IPS-15b (cell line): ENCODE data around the gene SOAT2.

Experiments used
- H3K27me3 ChIP-seq: one replicate; pipeline ENCODE4 v1.6.1; 2013; ENCODE audit warnings: low read length; ENCODE audit not compliant: control insufficient read depth, insufficient read depth
- H3K36me3 ChIP-seq: one replicate; pipeline ENCODE4 v1.6.1; 2013; ENCODE audit warnings: low read length; ENCODE audit not compliant: control insufficient read depth, insufficient read depth
- H3K4me1 ChIP-seq: one replicate; pipeline ENCODE4 v1.6.1; 2013; ENCODE audit warnings: mild to moderate bottlenecking, low read length; ENCODE audit not compliant: control insufficient read depth, insufficient read depth
- H3K4me3 ChIP-seq: one replicate; pipeline ENCODE4 v1.5.1; 2013; ENCODE audit warnings: low read depth, low read length
- H3K9ac ChIP-seq: one replicate; pipeline ENCODE4 v1.6.1; 2013; ENCODE audit warnings: low read depth, mild to moderate bottlenecking, low read length
- H3K9me3 ChIP-seq: one replicate; pipeline ENCODE4 v1.6.1; 2013; ENCODE audit warnings: mild to moderate bottlenecking, low read length; ENCODE audit not compliant: control insufficient read depth, insufficient read depth

Gene SOAT2

DNA sequence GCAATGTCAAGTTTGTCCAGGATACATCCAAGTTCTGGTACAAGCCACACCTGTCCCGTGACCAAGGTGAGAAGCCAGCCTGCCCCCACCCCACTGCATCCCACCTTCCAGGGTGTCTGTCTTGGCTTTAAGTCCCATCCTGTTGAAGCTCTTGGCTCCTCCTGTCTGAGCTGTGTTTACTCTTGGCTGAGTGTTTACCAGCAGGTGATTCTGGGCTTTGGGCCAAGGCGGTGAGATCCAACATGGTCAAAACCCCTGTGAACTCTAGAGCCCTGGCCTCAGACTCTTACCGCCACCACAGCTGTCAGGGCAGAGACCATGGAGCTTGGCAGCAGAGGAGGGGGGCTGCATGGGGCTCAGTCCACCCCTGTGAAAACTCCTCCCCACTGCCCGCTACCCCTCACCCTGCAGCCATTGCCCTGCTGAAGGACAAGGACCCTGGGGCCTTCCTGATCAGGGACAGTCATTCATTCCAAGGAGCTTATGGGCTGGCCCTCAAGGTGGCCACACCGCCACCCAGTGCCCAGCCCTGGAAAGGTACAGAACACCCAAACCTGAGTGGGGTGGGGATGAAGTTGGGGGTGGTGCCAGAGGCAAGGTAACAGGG, 41.8 kb upstream of the SOAT2 start:
- peaks cover 5% of the 10 kb centered on the region for H3K27me3 ChIP-seq
- no peak overlapping the region for H3K4me3 ChIP-seq
- H3K36me3 ChIP-seq = peaks cover 3% of the 10 kb centered on the region
- no peaks in the 10 kb centered on the region for H3K4me1 ChIP-seq
- no peak overlapping the region for H3K9ac ChIP-seq
- H3K9me3 ChIP-seq = no peaks in the 10 kb centered on the region

DNA sequence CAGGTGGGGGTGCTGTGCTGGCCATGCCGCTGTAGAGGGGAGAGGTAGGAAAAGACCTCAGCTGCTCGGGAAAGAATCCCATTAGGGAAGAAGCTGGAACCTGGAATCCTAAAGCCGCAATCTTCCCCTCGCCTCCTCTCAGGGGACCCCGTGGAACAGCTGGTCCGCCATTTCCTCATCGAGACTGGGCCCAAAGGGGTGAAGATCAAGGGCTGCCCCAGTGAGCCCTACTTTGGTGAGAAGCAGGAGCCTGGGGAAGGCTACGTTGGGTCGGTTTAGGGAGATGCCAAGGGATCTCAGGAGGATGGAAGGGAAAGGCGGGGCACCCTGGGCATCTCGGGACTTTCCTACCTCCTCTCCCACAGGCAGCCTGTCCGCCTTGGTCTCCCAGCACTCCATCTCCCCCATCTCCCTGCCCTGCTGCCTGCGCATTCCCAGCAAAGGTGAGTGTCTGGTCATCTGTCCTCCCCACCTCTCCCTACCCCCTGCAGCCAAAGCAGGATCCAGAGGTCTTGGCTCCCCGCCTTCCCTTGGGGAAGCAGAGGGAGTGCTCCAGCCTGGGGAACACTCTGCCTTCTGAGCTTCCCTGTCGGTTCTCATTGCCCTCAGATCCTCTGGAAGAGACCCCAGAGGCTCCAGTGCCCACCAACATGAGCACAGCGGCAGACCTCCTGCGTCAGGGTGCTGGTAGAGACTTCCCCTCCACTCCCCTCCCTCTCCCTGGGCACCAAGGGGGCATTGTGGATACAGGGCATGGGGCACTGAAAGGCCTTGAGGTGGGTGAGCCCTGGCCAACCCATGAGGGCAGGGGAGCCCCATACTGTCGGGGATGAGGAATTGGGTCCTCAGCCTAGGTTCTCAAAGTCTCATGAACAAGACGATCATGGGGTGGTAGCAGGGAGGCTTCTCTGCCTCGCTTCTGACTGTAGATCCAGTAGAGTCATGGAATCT, 41.0 kb upstream of the SOAT2 start:
- H3K27me3 ChIP-seq = peaks cover 5% of the 10 kb centered on the region
- H3K4me3 ChIP-seq = no peak overlapping the region
- no peaks in the 10 kb centered on the region for H3K4me1 ChIP-seq
- H3K9ac ChIP-seq = no peak overlapping the region
- H3K9me3 ChIP-seq = no peaks in the 10 kb centered on the region
- peaks cover 5% of the 10 kb centered on the region for H3K36me3 ChIP-seq

DNA sequence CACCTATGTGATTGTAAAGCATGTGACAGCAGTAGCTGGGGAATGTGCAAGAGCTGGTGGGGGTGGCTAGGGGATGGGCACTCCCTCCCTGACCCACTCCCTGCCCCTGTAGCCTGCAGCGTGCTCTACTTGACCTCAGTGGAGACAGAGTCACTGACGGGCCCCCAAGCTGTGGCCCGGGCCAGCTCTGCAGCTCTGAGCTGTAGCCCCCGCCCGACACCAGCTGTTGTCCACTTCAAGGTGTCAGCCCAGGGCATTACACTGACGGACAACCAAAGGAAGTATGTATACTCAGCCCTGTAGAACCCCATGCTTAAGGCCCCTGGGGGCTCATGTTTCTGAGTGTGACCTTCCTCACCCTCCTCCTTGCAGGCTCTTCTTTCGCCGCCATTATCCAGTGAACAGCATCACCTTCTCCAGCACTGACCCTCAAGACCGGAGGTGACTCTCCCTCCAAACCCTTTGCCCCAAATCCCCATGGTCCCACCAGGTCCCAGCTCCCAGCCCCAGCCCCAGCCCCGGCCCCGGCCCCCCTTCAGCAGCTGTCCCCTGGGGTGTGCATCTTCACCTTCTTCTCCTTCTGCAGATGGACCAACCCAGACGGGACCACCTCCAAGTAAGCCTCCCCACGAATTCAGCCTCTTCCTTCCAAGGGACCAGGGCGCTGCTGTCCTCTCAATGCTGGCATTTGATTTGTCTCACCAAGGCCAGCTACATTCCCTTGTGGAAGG, 40.1 kb upstream of the SOAT2 start:
- H3K4me3 ChIP-seq = no peak overlapping the region
- H3K9ac ChIP-seq = no peak overlapping the region
- no peaks in the 10 kb centered on the region for H3K27me3 ChIP-seq
- no peaks in the 10 kb centered on the region for H3K4me1 ChIP-seq
- H3K9me3 ChIP-seq = no peaks in the 10 kb centered on the region
- H3K36me3 ChIP-seq = peaks cover 5% of the 10 kb centered on the region

DNA sequence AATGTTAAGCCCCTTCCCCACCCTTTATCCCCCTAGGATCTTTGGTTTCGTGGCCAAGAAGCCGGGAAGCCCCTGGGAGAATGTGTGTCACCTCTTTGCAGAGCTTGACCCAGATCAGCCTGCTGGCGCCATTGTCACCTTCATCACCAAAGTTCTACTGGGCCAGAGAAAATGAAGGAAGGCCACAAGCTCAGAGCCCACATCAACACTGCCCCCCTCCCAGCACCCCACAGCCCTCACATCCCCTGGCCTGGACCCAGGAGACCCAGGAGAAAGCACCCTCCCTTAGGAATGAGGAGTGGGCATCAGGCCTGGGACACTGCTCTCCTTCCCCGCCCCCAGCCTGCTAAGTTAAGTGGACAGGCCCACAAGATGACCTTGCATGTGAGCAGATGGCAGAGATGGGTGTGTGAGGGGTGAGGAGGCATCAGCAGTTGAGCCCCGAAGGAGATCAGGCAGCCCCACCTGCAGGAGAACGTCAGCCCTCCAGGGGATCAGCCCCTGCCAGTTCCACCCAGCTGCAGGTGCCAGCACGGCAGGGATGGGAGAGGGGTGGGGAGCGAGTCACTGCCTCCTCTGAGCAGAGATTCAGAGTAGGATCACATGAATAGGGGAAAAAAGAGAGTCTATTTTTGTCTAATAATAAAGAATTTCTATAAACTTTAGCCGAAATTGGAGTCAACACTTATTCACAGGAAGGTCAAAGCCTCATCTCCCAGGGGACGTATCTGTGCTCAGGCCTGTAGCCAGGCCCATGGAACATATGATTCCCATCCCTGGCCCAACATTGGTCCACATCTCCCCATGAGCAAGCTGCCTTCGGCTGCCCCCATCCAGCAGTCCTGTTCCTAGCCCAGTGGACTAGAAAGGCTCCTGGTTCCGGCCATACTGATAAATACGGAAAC, 39.3 kb upstream of the SOAT2 start:
- peaks cover 5% of the 10 kb centered on the region for H3K36me3 ChIP-seq

DNA sequence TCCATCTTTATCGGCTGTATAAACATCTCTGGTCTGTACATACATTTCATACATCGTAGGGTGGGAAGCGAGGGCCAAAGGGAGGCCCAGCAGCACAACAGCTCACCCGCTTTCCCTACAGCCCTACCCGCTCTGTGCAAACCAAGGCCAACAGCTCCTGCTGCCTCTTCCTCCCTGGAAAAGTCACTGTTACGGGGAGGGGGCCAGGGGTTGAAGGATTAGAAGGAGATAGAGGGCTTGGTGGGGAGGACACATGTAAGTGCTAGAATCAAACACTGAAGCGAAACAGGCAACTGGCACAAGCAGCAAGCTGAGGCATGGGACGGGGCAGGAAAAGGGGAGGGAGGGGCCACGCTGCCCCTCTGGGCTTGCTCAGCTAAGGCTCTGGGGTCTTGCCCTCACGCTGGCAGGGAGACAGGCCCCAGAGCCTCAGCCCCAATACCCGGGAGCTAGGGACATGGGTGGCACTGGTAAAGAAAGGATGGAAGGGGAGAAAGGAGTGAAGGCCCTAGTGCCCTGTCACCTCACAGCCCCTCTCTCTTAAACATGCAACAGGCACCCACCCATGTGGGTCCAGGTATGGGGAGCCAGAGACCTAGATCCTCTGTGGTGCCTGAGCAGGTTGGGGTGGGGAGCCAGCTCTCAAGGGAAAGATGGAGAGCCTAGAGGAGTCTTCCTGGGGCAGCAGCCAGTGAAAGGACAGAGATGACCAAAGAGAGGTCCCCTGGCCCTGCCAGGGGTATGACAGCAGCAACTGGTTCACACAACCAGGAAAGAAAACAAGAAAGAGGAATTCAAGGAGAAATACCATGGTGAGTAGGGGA, 38.5 kb upstream of the SOAT2 start:
- Histone ChIP-seq H3K9me3 (no peaks in the 10 kb centered on the region), H3K27me3 (no peaks in the 10 kb centered on the region), H3K9ac (no peak overlapping the region), H3K4me1 (peaks cover 9% of the 10 kb centered on the region), H3K36me3 (peaks cover 5% of the 10 kb centered on the region), H3K4me3 (no peak overlapping the region)

More for the DNA sequence above, 39.3 kb upstream of the SOAT2 start:
- H3K9ac ChIP-seq = no peak overlapping the region
- no peaks in the 10 kb centered on the region for H3K9me3 ChIP-seq
- H3K27me3 ChIP-seq = no peaks in the 10 kb centered on the region
- H3K4me1 ChIP-seq = peaks cover 4% of the 10 kb centered on the region
- no peak overlapping the region for H3K4me3 ChIP-seq

DNA sequence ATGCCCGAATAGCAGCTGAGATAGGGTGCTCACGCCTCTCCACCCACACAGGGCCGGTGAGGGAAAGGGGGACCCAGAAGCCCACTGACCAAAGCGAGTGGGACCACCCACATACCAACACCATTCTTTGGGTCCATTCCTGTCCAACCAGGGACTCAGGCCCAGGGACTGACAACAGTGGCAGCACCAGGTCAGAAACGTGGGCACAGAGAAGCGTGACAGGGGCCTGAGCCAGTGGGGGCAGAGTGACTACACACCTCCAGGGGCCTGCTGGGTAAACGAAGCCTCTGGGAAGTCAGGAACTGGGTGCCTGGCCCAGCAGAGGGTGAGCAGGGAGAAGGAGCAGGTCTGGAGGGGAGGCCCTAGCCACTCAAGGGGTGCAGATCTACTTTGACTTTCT, 37.8 kb upstream of the SOAT2 start:
- Histone ChIP-seq H3K9ac (no peak overlapping the region), H3K4me3 (no peak overlapping the region), H3K36me3 (peaks cover 5% of the 10 kb centered on the region)

DNA sequence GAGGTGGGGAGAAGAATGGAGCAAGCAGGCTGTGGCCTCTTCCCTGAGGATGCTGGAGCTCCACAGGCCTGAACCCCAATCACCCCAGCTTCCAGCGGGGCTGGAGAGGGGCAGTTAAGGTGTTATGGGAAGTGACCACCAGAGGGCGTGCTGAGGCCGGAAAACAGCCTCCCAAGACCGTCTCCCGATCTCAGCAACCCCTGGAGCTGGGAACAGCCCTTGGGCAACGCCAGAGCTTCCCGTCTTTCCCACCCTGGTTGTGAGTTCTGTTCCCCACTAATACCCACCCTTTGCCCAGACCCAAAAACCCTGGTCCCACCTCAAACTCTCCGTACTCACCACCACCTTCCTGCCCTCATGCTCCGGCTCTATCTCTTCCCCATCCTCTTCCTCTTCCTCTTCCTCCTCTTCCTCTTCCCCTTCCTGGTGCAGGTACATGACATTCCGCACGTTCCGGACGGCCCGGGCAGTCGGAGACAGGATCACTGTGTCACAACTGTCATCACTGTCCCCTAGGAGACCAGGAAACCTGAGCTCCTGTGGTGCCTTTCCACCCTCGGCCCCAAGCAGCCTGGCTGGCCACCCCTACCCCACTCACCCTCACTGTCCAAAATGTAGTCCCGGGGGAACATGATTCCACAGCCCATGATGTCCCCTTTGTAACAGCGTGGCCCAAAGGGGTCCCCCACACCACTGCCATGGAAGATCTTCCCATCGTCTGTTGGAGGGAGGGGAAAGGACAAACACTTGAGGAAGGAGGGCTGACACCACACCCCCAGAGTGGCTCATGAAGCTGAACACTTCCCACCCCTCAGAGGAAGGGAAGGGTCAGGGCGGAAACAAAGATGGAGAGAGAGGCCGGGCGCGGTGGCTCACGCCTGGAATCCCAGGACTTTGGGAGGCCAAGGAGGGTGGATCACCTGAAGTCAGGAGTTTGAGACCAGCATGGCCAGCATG, 37.0 kb upstream of the SOAT2 start:
- Histone ChIP-seq H3K27me3 (no peaks in the 10 kb centered on the region), H3K9ac (no peak overlapping the region), H3K4me3 (no peak overlapping the region), H3K4me1 (peaks cover 11% of the 10 kb centered on the region), H3K9me3 (no peaks in the 10 kb centered on the region), H3K36me3 (peaks cover 5% of the 10 kb centered on the region)

More for the DNA sequence above, 37.8 kb upstream of the SOAT2 start:
- Histone ChIP-seq H3K27me3 (no peaks in the 10 kb centered on the region), H3K4me1 (peaks cover 11% of the 10 kb centered on the region), H3K9me3 (no peaks in the 10 kb centered on the region)

DNA sequence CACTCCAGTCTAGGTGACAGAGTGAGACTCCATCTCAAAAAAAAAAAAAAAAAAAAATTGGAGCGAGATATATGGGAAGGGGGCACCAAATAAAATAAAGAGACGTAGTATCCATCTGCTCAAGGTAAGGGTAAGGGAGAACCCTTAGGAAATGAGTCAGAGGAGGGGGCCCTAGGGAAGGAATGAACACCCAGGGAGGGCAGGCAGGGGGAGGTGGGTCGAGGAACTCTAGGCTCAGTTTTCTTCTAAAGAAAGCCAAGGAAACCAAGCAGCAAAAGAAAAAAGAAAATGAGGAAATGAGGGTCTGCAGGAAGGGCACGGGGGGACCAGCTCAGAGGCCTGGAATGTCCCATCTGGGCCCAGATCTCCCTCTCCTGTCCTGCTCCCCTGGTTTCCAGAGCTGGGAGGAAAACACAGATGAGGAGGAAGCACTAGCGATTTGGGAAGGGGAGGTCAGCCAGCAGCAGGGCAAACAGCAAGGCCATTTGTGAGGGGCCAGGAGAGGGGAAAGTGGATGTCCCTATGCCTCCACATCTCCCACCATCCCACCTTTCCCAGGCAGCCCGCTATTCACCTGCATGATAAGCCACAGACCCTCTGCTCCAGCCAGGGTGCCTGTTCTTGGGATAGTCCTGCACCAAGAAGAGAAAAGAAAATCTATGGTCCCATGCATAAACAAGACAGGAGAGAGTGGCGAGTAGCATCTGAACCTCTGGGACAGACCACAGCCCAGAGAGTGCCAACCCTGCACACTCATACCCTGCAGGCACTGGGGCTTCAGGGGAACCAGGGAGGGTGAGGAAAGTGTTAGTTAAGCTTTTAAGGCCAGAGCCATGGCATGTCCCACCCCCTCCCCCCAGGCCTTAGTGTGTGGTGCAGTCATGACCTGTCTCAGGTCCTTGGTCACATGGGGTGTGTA, 36.0 kb upstream of the SOAT2 start:
- Histone ChIP-seq H3K4me3 (no peak overlapping the region), H3K9me3 (no peaks in the 10 kb centered on the region), H3K27me3 (no peaks in the 10 kb centered on the region), H3K4me1 (peaks cover 16% of the 10 kb centered on the region), H3K36me3 (peaks cover 5% of the 10 kb centered on the region), H3K9ac (no peak overlapping the region)

DNA sequence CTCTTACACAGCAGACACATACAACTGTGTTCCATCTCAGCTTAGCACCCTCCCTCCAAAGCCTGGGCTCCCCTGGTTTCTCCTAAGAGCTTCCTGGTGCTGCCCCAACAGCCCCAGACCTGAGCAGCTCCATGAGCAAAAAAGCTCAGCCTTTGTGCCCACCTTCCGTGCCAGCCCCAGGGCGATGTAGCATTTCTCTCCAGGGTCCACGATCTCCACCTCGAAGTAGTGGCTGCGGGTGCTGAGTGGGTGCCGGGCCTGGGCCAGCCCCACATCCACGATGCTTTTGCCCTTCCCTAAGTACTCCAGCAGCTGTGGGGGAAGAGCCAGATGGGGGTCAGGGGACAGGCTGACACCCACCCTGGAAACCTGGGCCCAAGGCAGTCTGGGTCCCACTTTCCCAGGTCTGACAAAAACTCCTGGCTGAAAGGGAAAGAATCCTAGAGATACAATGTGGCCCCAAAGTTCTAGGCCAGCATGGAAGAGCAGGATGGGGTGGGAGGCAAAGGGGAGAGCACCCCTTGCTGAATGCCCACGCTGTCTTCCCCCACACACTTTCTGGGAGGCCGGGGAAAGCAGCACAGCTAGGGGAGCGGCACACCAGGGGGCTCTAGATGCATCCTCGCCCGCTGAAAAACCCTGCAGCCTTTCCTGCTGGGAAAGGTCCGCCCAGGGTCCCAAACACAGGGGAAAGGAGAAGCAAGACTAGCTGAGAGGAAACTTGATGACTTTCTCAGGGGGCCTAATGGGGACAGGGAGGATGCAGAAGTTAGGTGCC, 35.1 kb upstream of the SOAT2 start:
- peaks cover 19% of the 10 kb centered on the region for H3K4me1 ChIP-seq
- peaks cover 5% of the 10 kb centered on the region for H3K36me3 ChIP-seq

More for the DNA sequence above, 35.1 kb upstream of the SOAT2 start:
- no peaks in the 10 kb centered on the region for H3K27me3 ChIP-seq
- no peak overlapping the region for H3K9ac ChIP-seq
- H3K4me3 ChIP-seq = no peak overlapping the region
- no peaks in the 10 kb centered on the region for H3K9me3 ChIP-seq
